GM21367 (cell line): ENCODE results near the gene CASTOR1.
A peak's percentile ranks its signal among the peaks of the same experiment; 100 is the strongest.
"Not testable (repeated sequence)": the region's sequence is repeated elsewhere in the genome, so short reads cannot be mapped to it uniquely, and the experiment has no call there.

Experiments
- ATAC-seq: cut with Tn5 transposase; IDR thresholded peaks from one replicate; pipeline ENCODE4 v1.9.1; 2021; ENCODE audit not compliant: unreplicated experiment

The CASTOR1 gene

DNA sequence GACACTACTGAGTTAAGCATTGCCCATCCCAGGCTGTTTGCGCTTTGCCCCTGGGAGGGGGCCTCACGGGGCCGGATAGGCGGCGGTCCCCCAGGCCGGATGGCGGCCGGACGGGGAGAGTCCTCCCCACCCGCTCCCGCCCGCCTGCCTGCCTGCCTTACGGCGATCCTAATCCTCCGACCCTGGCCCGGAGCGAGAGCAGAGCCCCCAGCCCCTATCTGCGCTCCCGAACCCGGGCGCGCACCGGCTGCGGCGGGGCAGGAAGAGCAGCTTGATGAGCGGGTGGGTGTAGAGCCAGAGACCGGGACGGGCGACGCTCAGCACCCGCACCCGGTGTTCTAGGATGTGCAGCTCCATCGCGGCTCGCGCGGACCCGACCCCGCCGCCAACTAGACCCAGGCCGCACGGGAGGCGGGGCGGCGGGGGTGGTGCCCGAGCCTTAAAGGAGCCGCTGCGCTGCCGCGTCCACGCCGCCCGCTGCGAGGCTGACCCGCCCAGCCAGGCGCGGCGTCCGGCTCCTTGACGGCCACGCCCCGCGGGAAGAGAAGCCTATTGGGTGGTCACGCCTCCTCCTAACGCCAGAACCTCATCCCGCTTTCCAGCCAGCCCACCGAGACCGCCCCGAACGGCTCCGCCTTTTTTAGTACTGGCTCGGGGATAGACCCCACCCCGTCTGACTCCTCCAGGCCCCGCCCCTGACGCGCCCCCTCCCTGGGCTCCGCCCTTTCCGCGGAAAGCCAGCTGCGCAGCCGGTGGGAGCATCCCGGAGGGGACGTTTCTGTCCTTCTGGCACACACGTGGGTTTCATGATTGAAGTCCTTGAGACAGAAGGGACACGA is at the start of gene CASTOR1:
Gene CASTOR1, minus strand, starts transcription at position 365 of the 839 bp plus-strand sequence. Its CDS starts 8 bp downstream, at position 357.
- peak; percentile 45 for ATAC-seq

GRCh38 chr22:30338802-30339201 is 49.5 kb upstream of the CASTOR1 start:
- no peak for ATAC-seq

DNA sequence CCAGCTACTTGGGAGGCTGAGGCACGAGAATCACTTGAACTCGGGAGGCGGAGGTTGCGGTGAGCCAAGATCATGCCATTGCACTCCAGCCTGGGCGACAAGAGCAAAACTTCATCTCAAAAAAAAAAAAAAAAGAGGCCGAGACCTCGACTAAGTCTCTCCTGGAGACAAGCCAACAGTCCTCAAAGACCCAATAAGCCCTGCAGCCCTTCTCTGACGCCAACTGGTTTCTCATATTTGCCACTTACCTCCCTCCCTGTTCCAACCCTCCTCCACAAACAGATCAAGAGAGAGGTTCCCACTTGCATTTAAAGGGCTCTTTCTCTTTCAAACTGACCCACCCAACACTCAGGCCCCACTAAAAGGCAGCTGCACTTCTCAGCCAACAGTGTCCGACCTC is 49.0 kb upstream of the CASTOR1 start:
- ATAC-seq: not testable (repeated sequence)

- no peak for ATAC-seq
Observed at GRCh38 chr22:30337461-30337778, 48.1 kb upstream of the CASTOR1 start.

GRCh38 chr22:30336752-30337460 is 47.6 kb upstream of the CASTOR1 start:
- no peak for ATAC-seq

GRCh38 chr22:30335236-30335635 is 45.9 kb upstream of the CASTOR1 start:
- ATAC-seq: no peak

- ATAC-seq: no peak
Observed at GRCh38 chr22:30334646-30335045, 45.3 kb upstream of the CASTOR1 start.

- no peak for ATAC-seq
Observed at GRCh38 chr22:30333707-30334087, 44.4 kb upstream of the CASTOR1 start.

GRCh38 chr22:30332994-30333706 is 43.8 kb upstream of the CASTOR1 start:
- ATAC-seq: no peak

- no peak for ATAC-seq
Observed at GRCh38 chr22:30332551-30332950, 43.2 kb upstream of the CASTOR1 start.

DNA sequence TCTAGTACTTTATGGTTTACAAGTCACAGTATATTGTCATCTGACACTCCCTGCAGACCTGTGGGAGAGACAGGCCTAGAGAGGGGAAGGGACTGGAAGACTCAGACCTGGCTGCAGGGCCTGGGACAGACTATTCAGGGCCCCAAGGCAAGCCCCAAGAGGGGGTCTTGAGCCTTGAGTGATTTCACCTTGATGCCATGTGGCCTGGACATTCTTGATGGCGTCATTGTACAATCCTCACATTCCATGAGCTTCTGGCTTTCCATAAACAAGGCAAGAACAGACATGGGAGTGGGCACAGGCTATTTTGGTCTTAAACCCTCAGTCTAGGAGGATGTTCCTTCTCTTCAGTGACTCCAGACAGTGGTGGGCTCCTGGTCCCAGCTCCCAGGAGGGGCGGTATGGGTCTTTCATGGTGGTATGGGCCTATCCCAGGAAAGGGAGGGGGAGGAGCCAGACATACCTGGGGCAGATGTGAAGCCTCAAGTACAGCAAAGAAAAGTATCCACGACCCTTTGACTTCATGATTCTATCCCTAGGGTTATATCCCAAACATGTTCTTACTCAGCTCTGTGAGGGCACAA is 39.3 kb upstream of the CASTOR1 start:
- ATAC-seq: no peak

DNA sequence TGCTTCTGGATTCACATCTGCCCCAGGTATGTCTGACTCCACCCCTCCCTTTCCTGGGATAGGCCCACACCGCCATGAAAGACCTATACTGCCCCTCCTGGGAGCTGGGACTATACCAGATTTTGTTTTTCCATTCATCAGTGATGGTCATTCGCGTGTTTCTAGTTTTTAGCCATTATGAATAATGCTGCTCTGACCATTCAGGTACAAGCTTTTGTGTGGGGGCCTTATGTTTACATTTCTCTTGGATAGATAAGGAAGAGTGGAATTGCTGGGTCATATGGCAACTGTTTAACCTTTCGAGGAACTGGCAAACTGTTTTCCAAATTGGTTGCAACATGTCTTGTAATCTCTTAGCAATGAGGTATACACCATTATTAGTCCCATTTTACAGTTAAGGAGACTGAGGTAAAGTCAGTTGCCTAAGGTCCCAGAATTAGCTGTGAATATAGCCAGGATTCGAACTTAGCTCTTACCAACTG is 38.6 kb upstream of the CASTOR1 start:
- no peak for ATAC-seq

GRCh38 chr22:30326706-30327362 is 37.5 kb upstream of the CASTOR1 start, which contains the start of gene TBC1D10A:
TSS of gene TBC1D10A (minus strand) at chr22:30326941. CDS start at chr22:30326881, 60 bp downstream.
- ATAC-seq: peak; percentile 70

DNA sequence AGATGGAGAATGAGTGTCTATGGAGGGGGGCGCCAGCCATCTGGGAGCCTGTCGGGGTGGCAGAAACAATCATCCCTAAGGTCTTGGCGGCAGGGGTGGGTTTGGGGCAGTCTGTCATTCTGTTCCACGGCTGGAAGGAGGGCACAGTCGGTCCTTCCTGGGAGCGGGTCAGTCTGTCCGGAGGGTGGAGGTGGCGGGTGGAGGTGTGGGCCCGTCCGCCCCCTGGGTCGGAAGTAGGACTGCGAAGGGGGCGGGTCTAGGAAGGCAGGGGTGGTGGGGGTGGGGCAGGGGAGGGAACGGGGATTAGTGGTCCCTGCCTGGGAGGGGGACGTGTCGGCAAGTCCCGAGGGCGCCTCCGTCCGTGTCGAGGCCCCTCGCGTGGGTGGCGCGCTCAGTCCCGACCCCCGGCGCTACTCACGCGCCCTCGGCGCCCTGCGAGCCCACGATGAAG is 37.0 kb upstream of the CASTOR1 start:
- ATAC-seq: peak; percentile 1

- ATAC-seq: no peak
Observed at GRCh38 chr22:30325724-30326254, 36.5 kb upstream of the CASTOR1 start.

- ATAC-seq: no peak
Observed at GRCh38 chr22:30325065-30325720, 35.9 kb upstream of the CASTOR1 start.

DNA sequence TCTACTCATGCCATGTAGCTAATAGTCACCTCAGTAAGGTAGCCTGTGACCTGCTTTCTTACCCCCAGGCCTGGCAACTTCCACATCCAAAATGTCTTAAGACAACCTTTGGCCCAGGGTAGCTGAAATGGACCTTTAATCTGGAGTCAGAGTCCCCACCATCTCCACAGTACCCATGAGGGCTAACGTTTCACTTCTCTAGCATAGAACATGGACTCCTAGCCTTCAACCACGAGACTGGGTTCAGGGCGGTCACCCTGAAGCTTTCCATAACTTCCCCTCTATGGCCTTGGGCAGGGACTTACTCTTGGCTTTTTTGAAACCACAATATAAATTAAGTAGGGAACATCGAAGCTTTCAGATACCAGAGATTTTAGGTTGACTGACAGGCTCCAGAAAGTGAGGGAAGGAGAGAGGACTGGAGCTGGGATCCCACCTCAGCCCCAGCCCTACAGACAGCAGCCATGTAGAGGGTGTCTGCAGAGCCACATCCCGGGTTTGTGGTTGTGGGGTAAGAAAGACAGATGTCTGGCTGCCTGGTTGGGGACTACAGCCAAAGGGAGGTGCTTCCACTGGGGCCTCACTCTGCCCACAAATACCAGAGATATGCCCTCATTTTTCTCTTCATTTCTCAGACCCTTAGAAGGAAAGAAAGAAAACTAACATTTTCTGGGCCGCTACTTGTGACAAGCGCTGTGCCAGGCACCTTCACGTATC is 34.9 kb upstream of the CASTOR1 start:
- no peak for ATAC-seq

GRCh38 chr22:30323246-30323645 is 33.9 kb upstream of the CASTOR1 start:
- no peak for ATAC-seq

DNA sequence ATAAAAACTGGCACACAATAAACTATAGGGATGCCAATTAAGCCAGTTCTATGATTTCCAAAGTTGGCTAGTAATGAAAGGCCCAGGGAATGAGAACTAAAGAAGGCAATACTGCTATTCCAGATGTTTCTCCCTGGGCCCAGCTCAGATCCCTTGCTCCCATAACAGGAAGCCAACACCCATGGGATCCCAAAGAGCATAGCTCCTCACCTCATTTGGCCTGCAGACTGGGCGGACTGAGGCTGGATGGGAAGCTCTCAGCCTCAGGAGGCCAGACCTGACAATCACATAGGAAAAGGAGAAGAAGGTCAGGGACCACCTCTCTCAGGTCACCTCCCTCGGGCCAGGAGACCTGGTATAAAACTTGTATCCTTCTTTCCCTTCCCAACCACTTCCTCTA is 32.2 kb upstream of the CASTOR1 start:
- ATAC-seq: no peak
